Lung (tissue), 12 donors: ENCODE results near the gene ZNF829. TPM values are rescaled to one million over a fixed set of nuclear protein-coding genes. Genes with fewer than 3 reads are reported as not detected.

Experiments used
- ATAC-seq: fragments of 200-7000 bp; cut with Tn5 transposase; one replicate; pipeline ENCODE4 v1.9.1; 2020; ENCODE audit warnings: moderate number of reproducible peaks; ENCODE audit not compliant: insufficient read depth, low FRiP score
- DNase-seq, 3 donors: peaks; one replicate each; pipeline ENCODE4 v3.0.0-alpha.2; 2013 to 2017
- H3K27ac ChIP-seq, 2 donors: one replicate each; pipeline ENCODE4 v1.5.1; 2013; ENCODE audit warnings: mild to moderate bottlenecking in 2 of 2, moderate library complexity in 2 of 2, control low read depth in 1 of 2, inconsistent platforms in 1 of 2, low read depth in 1 of 2, low read length in 1 of 2
- H3K27me3 ChIP-seq, 3 donors: one replicate each; pipeline ENCODE4 v1.5.1; 2013; ENCODE audit warnings: low read length in 2 of 3; ENCODE audit not compliant: control insufficient read depth in 3 of 3, insufficient read depth in 3 of 3
- H3K36me3 ChIP-seq, 4 donors: one replicate each; pipeline ENCODE4 v1.5.1; 2013; ENCODE audit warnings: low read length in 4 of 4, mild to moderate bottlenecking in 1 of 4, moderate library complexity in 1 of 4; ENCODE audit not compliant: control insufficient read depth in 4 of 4, insufficient read depth in 4 of 4
- H3K4me1 ChIP-seq, 5 donors: one replicate each; pipeline ENCODE4 v1.5.1; 2013; ENCODE audit warnings: low read length in 5 of 5, mild to moderate bottlenecking in 2 of 5, moderate library complexity in 1 of 5; ENCODE audit not compliant: control insufficient read depth in 5 of 5, insufficient read depth in 5 of 5
- H3K4me3 ChIP-seq: one replicate; pipeline ENCODE4 v1.5.1; 2013; ENCODE audit warnings: mild to moderate bottlenecking, control low read depth, moderate library complexity
- H3K9ac ChIP-seq, 2 donors: one replicate each; pipeline ENCODE4 v1.5.1; 2013; ENCODE audit warnings: low read length in 2 of 2, control low read depth in 1 of 2; ENCODE audit not compliant: insufficient read depth in 1 of 2
- H3K9me3 ChIP-seq, 4 donors: one replicate each; pipeline ENCODE4 v1.5.1; 2013; ENCODE audit warnings: low read length in 3 of 4, mild to moderate bottlenecking in 1 of 4, moderate library complexity in 1 of 4; ENCODE audit not compliant: control insufficient read depth in 4 of 4, insufficient read depth in 3 of 4
- CTCF ChIP-seq: IDR thresholded peaks from 2 replicates; pipeline ENCODE4 v1.5.1; 2012; ENCODE audit warnings: mild to moderate bottlenecking; ENCODE audit errors: control extremely low read depth, extremely low read depth
- WGBS, 2 donors: extraction: QIAGEN DNeasy Blood & Tissue Kit; methylation state at CpG; one replicate each; pipeline ENCODE4 v1.1.7; 2013; 5-methylcytosine and 5-hydroxymethylcytosine counted together
- polyA plus RNA-seq, 2 donors: library from polyadenylated mRNA; stranded (reverse); fragments of 200-250 nt; gene quantifications; one replicate each; pipeline ENCODE4 v1.2.1, GENCODE V29; 2013
- total RNA-seq, 2 donors: library from RNA; depleted of rRNA in 1 of 2; stranded (reverse); fragments of >200 nt in 1 of 2; gene quantifications; one replicate each; pipeline ENCODE4 v1.2.1, GENCODE V29; 2014 to 2021
- donor health status: control.
- donor health status: control.
- donor health status: Bipolar disorder and iron deficiency.
- donor health status: healthy.
- donor health status: DM: yes; HTN: yes; CAD: no.

The ZNF829 gene
- total and polyA plus RNA-seq, 4 donors = 0.65 to 4.2 (median 1.6) TPM

GRCh38 chr19:36950335-36951119 is 34.4 kb upstream of the ZNF829 start:
- TF ChIP-seq CTCF = no peak
- DNase-seq (no peak), ATAC-seq (no peak)
- Histone ChIP-seq H3K27ac (no peak overlapping the region), H3K36me3 (peaks cover 2 to 44% (median 39%) of the 10 kb centered on the region in 4 donors), H3K4me1 (no peaks in the 10 kb centered on the region), H3K9ac (no peak overlapping the region), H3K27me3 (no peaks in the 10 kb centered on the region), H3K9me3 (peaks cover 16 to 42% (median 24%) of the 10 kb centered on the region in 4 donors), H3K4me3 (no peak overlapping the region)
- WGBS, 2 donors = 97% methylated on average over 5 of the region's 5 CpGs

- no peak overlapping the region for H3K9ac ChIP-seq
- H3K4me3 ChIP-seq = no peak overlapping the region
- H3K27ac ChIP-seq = no peak overlapping the region
- H3K36me3 ChIP-seq = peaks cover 13 to 41% (median 25%) of the 10 kb centered on the region in 4 donors
- no peaks in the 10 kb centered on the region for H3K4me1 ChIP-seq
- peaks cover 0 to 11% (median under 1%) of the 10 kb centered on the region in 4 donors for H3K9me3 ChIP-seq
- ATAC-seq (no peak), DNase-seq (peak in 2 of 3 donors; percentile 23 to 36)
- H3K27me3 ChIP-seq = no peaks in the 10 kb centered on the region
- TF ChIP-seq CTCF = no peak
Measured at GRCh38 chr19:36939153-36939552, 23.1 kb upstream of the ZNF829 start.

- Histone ChIP-seq H3K4me1 (no peaks in the 10 kb centered on the region), H3K4me3 (no peak overlapping the region), H3K9ac (no peak overlapping the region), H3K9me3 (peaks cover 0 to 16% (median 9%) of the 10 kb centered on the region in 4 donors), H3K27ac (no peak overlapping the region), H3K27me3 (no peaks in the 10 kb centered on the region), H3K36me3 (peaks cover 7 to 34% (median 22%) of the 10 kb centered on the region in 4 donors)
- TF ChIP-seq CTCF = no peak
- no peak for DNase-seq
- 94 to 98% methylated on average over 2 of the region's 2 CpGs for WGBS, 2 donors
- no peak for ATAC-seq
Measured at GRCh38 chr19:36931684-36932083, 15.6 kb upstream of the ZNF829 start.
